Cardiac septum (tissue), 1 donor: ENCODE results near the gene WRAP73. TPM values are rescaled to one million over a fixed set of nuclear protein-coding genes. Genes with fewer than 3 reads are reported as not detected.
"Not testable (repeated sequence)": the region's sequence is repeated elsewhere in the genome, so short reads cannot be mapped to it uniquely, and the experiment has no call there.

Source experiments
- DNase-seq: peaks from one replicate; pipeline ENCODE4 v3.0.0-alpha.2; 2020; ENCODE audit warnings: low spot score
- intact Hi-C: fragments of 100-400 bp; cut with DNase I; formaldehyde crosslinking; loops from one replicate; pipeline ENCODE4 v1.14.0; 2022
- total RNA-seq: library from RNA; stranded (reverse); fragmentation: NEBNext Ultra II Directional; extraction: Animal tissue kit (Norgen Biotek cat#: 25700); gene quantifications from one replicate; pipeline ENCODE4 v1.2.1, GENCODE V29; 2021
- donor health status: DM: no; HTN: no; CAD: no.

The WRAP73 gene
- total RNA-seq, 1 donor from 2014 or later, result 14.3 TPM

GRCh38 chr1:3590951-3591865, 58.7 kb downstream of the WRAP73 start:
- DNase-seq, result no peak
- intact Hi-C loops, result no loop called here

GRCh38 chr1:3590139-3590763, 59.7 kb downstream of the WRAP73 start:
- no peak for DNase-seq
- intact Hi-C loops, result no loop called here

- intact Hi-C loops, result no loop called here
- no peak for DNase-seq
Measured at GRCh38 chr1:3588395-3588794, 61.5 kb downstream of the WRAP73 start.

GRCh38 chr1:3586986-3587759, 62.7 kb downstream of the WRAP73 start:
- intact Hi-C loops, result no loop called here
- DNase-seq, result no peak

- intact Hi-C loops, result no loop called here
- DNase-seq, result no peak
Measured at GRCh38 chr1:3585940-3586568, 63.8 kb downstream of the WRAP73 start.

GRCh38 chr1:3585353-3585868, 64.5 kb downstream of the WRAP73 start:
- DNase-seq, intact Hi-C loops: not testable (repeated sequence)

- no peak for DNase-seq
- intact Hi-C loops, result no loop called here
Measured at GRCh38 chr1:3584915-3585314, 65.0 kb downstream of the WRAP73 start.

GRCh38 chr1:3583751-3584150, 66.2 kb downstream of the WRAP73 start:
- DNase-seq, intact Hi-C loops: not testable (repeated sequence)

GRCh38 chr1:3581296-3582036, 68.4 kb downstream of the WRAP73 start:
- DNase-seq, result no peak
- intact Hi-C loops, result no loop called here

Other genes with a start within 250 kb of the WRAP73 start
- gene ARHGEF16, start 195.4 kb downstream of the WRAP73 start, total RNA-seq, result 0.57 TPM
- 9.3 TPM for gene MEGF6, start 38.6 kb downstream of the WRAP73 start, total RNA-seq
- gene TPRG1L, start 25.1 kb downstream of the WRAP73 start, total RNA-seq, result 44.3 TPM
- gene TP73, start 2.4 kb upstream of the WRAP73 start, total RNA-seq, result 0.30 TPM
- not detected for gene CCDC27, start 102.3 kb upstream of the WRAP73 start, total RNA-seq
- 8.0 TPM for gene SMIM1, start 122.6 kb upstream of the WRAP73 start, total RNA-seq
- 63.1 TPM for gene LRRC47, start 146.4 kb upstream of the WRAP73 start, total RNA-seq
- 32.0 TPM for gene CEP104, start 207.1 kb upstream of the WRAP73 start, total RNA-seq
- gene DFFB, start 207.4 kb upstream of the WRAP73 start, total RNA-seq, result 2.9 TPM